PC-9 (cell line): ENCODE measurements around the gene PPP1R9B. TPM values are rescaled to one million over a fixed set of nuclear protein-coding genes. Genes with fewer than 3 reads are reported as not detected.

ENCODE experiments used
- BruUV-seq: library from RNA; stranded (reverse); fragments of 400-500 nt; replicated peaks from 2 replicates; lab custom pipeline; 2021; lab: Mats Ljungman, UMichigan
- CTCF ChIA-PET: fragments of 300-600 bp; sonication (Branson Sonifier 250); formaldehyde crosslinking; loops from one replicate; lab custom pipeline; 2022; ENCODE audit warnings: antibody characterized with exemption; lab: Charles Lee
- POLR2A ChIA-PET: fragments of 300-600 bp; sonication (Branson Sonifier 250); formaldehyde crosslinking; loops from one replicate; lab custom pipeline; 2022; ENCODE audit warnings: antibody characterized with exemption; ENCODE audit not compliant: unreplicated experiment; lab: Charles Lee
- DNase-seq, 2 experiments: peaks; one replicate each; pipeline versions ENCODE4 v3.0.0 to v3.0.0-alpha.2; 2015 to 2022; ENCODE audit warnings: mixed read lengths in 1 of 2
- H2AFZ ChIP-seq: fragments of 200-600 bp; sonication (generic); 2 replicates; pipeline ENCODE4 v1.8.1; 2017; ENCODE audit warnings: antibody characterized with exemption
- H3F3A ChIP-seq: fragments of 200-600 bp; sonication (generic); 2 replicates; pipeline ENCODE4 v1.8.1; 2017; ENCODE audit warnings: antibody characterized with exemption, mild to moderate bottlenecking, low read depth; ENCODE audit not compliant: insufficient read depth
- H3K27ac ChIP-seq: fragments of 200-600 bp; sonication (generic); 2 replicates; pipeline ENCODE4 v1.6.1; 2016; ENCODE audit warnings: mixed run types
- H3K27me3 ChIP-seq: fragments of 200-600 bp; sonication (generic); 2 replicates; pipeline ENCODE4 v1.6.1; 2016; ENCODE audit warnings: low read depth, mixed run types; ENCODE audit not compliant: insufficient read depth
- H3K36me3 ChIP-seq: fragments of 200-600 bp; sonication (generic); 2 replicates; pipeline ENCODE4 v1.6.1; 2016; ENCODE audit warnings: low read depth, mixed run types
- H3K4me1 ChIP-seq: fragments of 200-600 bp; sonication (generic); replicated peaks from 2 replicates; pipeline ENCODE4 v1.6.1; 2016; ENCODE audit warnings: mixed run types; ENCODE audit not compliant: insufficient read depth
- H3K4me2 ChIP-seq: fragments of 200-600 bp; sonication (generic); 2 replicates; pipeline ENCODE4 v1.6.1; 2017; ENCODE audit warnings: mixed run types
- H3K4me3 ChIP-seq: fragments of 200-600 bp; sonication (generic); 2 replicates; pipeline ENCODE4 v1.6.1; 2016; ENCODE audit warnings: mixed run types
- H3K79me2 ChIP-seq: fragments of 200-600 bp; sonication (generic); 2 replicates; pipeline ENCODE4 v1.6.1; 2017; ENCODE audit warnings: low read depth, mixed run types
- H3K9me2 ChIP-seq: fragments of 200-600 bp; sonication (generic); 2 replicates; pipeline ENCODE4 v1.8.1; 2017; ENCODE audit warnings: mild to moderate bottlenecking; ENCODE audit not compliant: insufficient read depth
- H3K9me3 ChIP-seq: fragments of 200-600 bp; sonication (generic); 2 replicates; pipeline ENCODE4 v1.8.1; 2016; ENCODE audit warnings: low read depth; ENCODE audit not compliant: insufficient read depth
- H4K20me1 ChIP-seq: fragments of 200-600 bp; sonication (generic); 2 replicates; pipeline ENCODE4 v1.8.1; 2017; ENCODE audit not compliant: insufficient read depth
- CTCF ChIP-seq: fragments of 200-600 bp; sonication (generic); conservative IDR thresholded peaks from 2 replicates; pipeline ENCODE4 v1.6.1; 2017; ENCODE audit warnings: mixed run types, antibody characterized with exemption, mild to moderate bottlenecking, moderate library complexity
- EZH2 ChIP-seq: fragments of 200-600 bp; sonication (generic); IDR thresholded peaks from 2 replicates; pipeline ENCODE4 v1.8.0; 2017; ENCODE audit warnings: antibody characterized with exemption, low read depth
- intact Hi-C: fragments of 100-400 bp; cut with micrococcal nuclease; formaldehyde crosslinking; loops from one replicate; pipeline ENCODE4 v1.10.0; 2022; ENCODE audit not compliant: unreplicated experiment
- total RNA-seq: library from RNA; stranded (reverse); gene quantifications from 2 replicates; pipeline ENCODE4 v1.2.3, GENCODE V29; 2021

The PPP1R9B gene
- total RNA-seq, 1 experiment from 2014 or later: 35.8 TPM

GRCh38 chr17:50165867-50166517 lies 15.5 kb upstream of the PPP1R9B start, which contains the start of gene SGCA:
SGCA (plus strand) TSS chr17:50166005; CDS start chr17:50166041, 36 bp downstream.
- no peaks in the 10 kb centered on the region for H3K36me3 ChIP-seq
- H3K79me2 ChIP-seq: no peaks in the 10 kb centered on the region
- H3K4me2 ChIP-seq: no peak within 1 kb of the TSS
- H3K9me3 ChIP-seq: no peaks in the 10 kb centered on the region
- H3K4me1 ChIP-seq: peaks cover 15% of the 10 kb centered on the region
- H2AFZ ChIP-seq: no peak within 1 kb of the TSS
- no peak for TF ChIP-seq CTCF
- TF ChIP-seq EZH2: no peak
- H3F3A ChIP-seq: peaks cover 23% of the 10 kb centered on the region; the same call in 1 of the 2 replicates
- no peak within 1 kb of the TSS for H3K4me3 ChIP-seq
- POLR2A ChIA-PET: no interaction called here
- CTCF ChIA-PET: interaction anchor here (0.6 kb wide), 1 partner anchor 78 kb away, joined by 7 read pairs; no protein-coding TSS in a partner anchor
- no peaks in the 10 kb centered on the region for H4K20me1 ChIP-seq
- H3K9me2 ChIP-seq: no peaks in the 10 kb centered on the region
- no peak for DNase-seq
- BruUV-seq: no TSS peak
- H3K27me3 ChIP-seq: no peaks in the 10 kb centered on the region
- intact Hi-C loops: no loop called here
- no peak within 1 kb of the TSS for H3K27ac ChIP-seq

- Histone ChIP-seq H3K79me2 (no peaks in the 10 kb centered on the region), H4K20me1 (no peaks in the 10 kb centered on the region), H3K9me2 (no peaks in the 10 kb centered on the region), H3K27me3 (no peaks in the 10 kb centered on the region), H3K27ac (no peak overlapping the region), H3K4me2 (no peak overlapping the region), H3K36me3 (no peaks in the 10 kb centered on the region), H3K9me3 (no peaks in the 10 kb centered on the region), H3K4me3 (no peak overlapping the region), H3K4me1 (peaks cover 15% of the 10 kb centered on the region), H2AFZ (no peak overlapping the region), H3F3A (peaks cover 20% of the 10 kb centered on the region; the same call in 1 of the 2 replicates)
- intact Hi-C loops: no loop called here
- no peak for DNase-seq
- TF ChIP-seq CTCF: no peak
- no peak for TF ChIP-seq EZH2
- CTCF ChIA-PET: interaction anchor here (0.6 kb wide), 1 partner anchor 77 kb away, joined by 7 read pairs; no protein-coding TSS in a partner anchor
- BruUV-seq: no TSS peak
- POLR2A ChIA-PET: no interaction called here
Measured at GRCh38 chr17:50165466-50165865, 15.0 kb upstream of the PPP1R9B start.

- no peak for TF ChIP-seq CTCF
- no peak for TF ChIP-seq EZH2
- H4K20me1 ChIP-seq: no peaks in the 10 kb centered on the region
- H3K4me3 ChIP-seq: no peak overlapping the region
- H3K9me3 ChIP-seq: no peaks in the 10 kb centered on the region
- H3F3A ChIP-seq: peaks cover 16% of the 10 kb centered on the region; the same call in 1 of the 2 replicates
- BruUV-seq: no TSS peak
- no peaks in the 10 kb centered on the region for H3K9me2 ChIP-seq
- ChIA-PET POLR2A (no interaction called here), CTCF (interaction anchor here (0.6 kb wide), 1 partner anchor 77 kb away, joined by 7 read pairs; no protein-coding TSS in a partner anchor)
- intact Hi-C loops: no loop called here
- H3K79me2 ChIP-seq: no peaks in the 10 kb centered on the region
- H3K4me1 ChIP-seq: peaks cover 11% of the 10 kb centered on the region
- H2AFZ ChIP-seq: no peak overlapping the region
- DNase-seq: no peak
- H3K27me3 ChIP-seq: no peaks in the 10 kb centered on the region
- H3K36me3 ChIP-seq: no peaks in the 10 kb centered on the region
- no peak overlapping the region for H3K27ac ChIP-seq
- no peak overlapping the region for H3K4me2 ChIP-seq
Measured at GRCh38 chr17:50165066-50165465, 14.6 kb upstream of the PPP1R9B start.
